Mesothelial cell of epicardium (in vitro differentiated cells): ENCODE results near the gene CTNNB1. TPM values are rescaled to one million over a fixed set of nuclear protein-coding genes. Genes with fewer than 3 reads are reported as not detected.
"Not testable (repeated sequence)": the region's sequence is repeated elsewhere in the genome, so short reads cannot be mapped to it uniquely, and the experiment has no call there.

ENCODE experiments used
- DNase-seq, 2 experiments: peaks; one replicate each; pipeline ENCODE4 v3.0.0; 2021; ENCODE audit warnings: low spot score in 2 of 2; ENCODE audit not compliant: unreplicated experiment in 2 of 2
- H3K27ac Mint-ChIP-seq: 2 replicates; pipeline ENCODE4 v1.8.0; 2021; ENCODE audit warnings: mixed read lengths
- H3K27me3 Mint-ChIP-seq: 2 replicates; pipeline ENCODE4 v1.8.0; 2021; ENCODE audit warnings: low read depth, mixed read lengths
- H3K36me3 Mint-ChIP-seq: 2 replicates; pipeline ENCODE4 v1.8.0; 2021; ENCODE audit warnings: mixed read lengths
- H3K4me1 Mint-ChIP-seq: 2 replicates; pipeline ENCODE4 v1.8.0; 2021; ENCODE audit warnings: mixed read lengths
- H3K4me3 Mint-ChIP-seq: 2 replicates; pipeline ENCODE4 v1.8.0; 2021; ENCODE audit warnings: mild to moderate bottlenecking, moderate library complexity, mixed read lengths
- H3K9me3 Mint-ChIP-seq: 2 replicates; pipeline ENCODE4 v1.8.0; 2021; ENCODE audit warnings: mixed read lengths
- CTCF ChIP-seq: fragments of 200-600 bp; sonication (generic); IDR thresholded peaks from one replicate; pipeline ENCODE4 v1.5.0; 2021; ENCODE audit warnings: antibody characterized with exemption; ENCODE audit not compliant: unreplicated experiment
- total RNA-seq: library from RNA; stranded (reverse); gene quantifications from 3 replicates; pipeline ENCODE4 v1.2.1, GENCODE V29; 2021

Gene CTNNB1
- total RNA-seq, 1 donor from 2014 or later: 545 TPM

- Mint-ChIP-seq H3K9me3 (peaks cover 13% of the 10 kb centered on the region), H3K27ac (no peak overlapping the region), H3K27me3 (no peaks in the 10 kb centered on the region), H3K4me3 (no peak overlapping the region), H3K4me1 (no peaks in the 10 kb centered on the region), H3K36me3 (peaks cover 6% of the 10 kb centered on the region)
- DNase-seq: no peak
- no peak for TF ChIP-seq CTCF
Measured at GRCh38 chr3:41267975-41268640, 68.8 kb downstream of the CTNNB1 start.

GRCh38 chr3:41272667-41273066 lies 73.4 kb downstream of the CTNNB1 start:
- H3K9me3 Mint-ChIP-seq: peaks cover 36% of the 10 kb centered on the region
- no peak overlapping the region for H3K27ac Mint-ChIP-seq
- H3K27me3 Mint-ChIP-seq: no peaks in the 10 kb centered on the region
- no peak for TF ChIP-seq CTCF
- H3K4me1 Mint-ChIP-seq: peaks cover 7% of the 10 kb centered on the region
- no peak for DNase-seq
- no peak overlapping the region for H3K4me3 Mint-ChIP-seq
- H3K36me3 Mint-ChIP-seq: peaks cover 18% of the 10 kb centered on the region

- no peak overlapping the region for H3K4me3 Mint-ChIP-seq
- H3K4me1 Mint-ChIP-seq: peaks cover 7% of the 10 kb centered on the region
- no peak overlapping the region for H3K27ac Mint-ChIP-seq
- no peak for DNase-seq
- no peak for TF ChIP-seq CTCF
- peaks cover 39% of the 10 kb centered on the region for H3K9me3 Mint-ChIP-seq
- no peaks in the 10 kb centered on the region for H3K27me3 Mint-ChIP-seq
- H3K36me3 Mint-ChIP-seq: peaks cover 18% of the 10 kb centered on the region
Measured at GRCh38 chr3:41274944-41275668, 75.8 kb downstream of the CTNNB1 start.

DNA sequence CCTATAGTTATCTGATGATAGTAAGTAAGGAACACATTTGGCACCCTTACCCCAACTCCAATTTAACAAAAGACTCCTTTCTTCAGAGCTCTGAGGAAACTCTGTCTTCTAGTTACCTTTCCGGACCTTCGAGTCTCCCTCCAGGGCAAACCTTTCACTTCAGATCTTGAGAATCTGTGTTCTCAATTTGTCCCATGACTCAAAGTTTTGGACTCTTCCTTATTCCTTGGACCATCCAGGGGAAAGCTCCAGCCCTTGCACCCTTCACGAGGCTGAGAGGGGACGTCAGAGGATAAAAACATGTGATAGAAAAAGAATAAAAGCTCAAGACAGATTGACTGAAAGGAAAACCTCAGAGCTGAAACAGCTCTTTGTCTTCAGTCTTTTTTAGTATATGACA lies 76.9 kb downstream of the CTNNB1 start:
- H3K9me3 Mint-ChIP-seq: peaks cover 39% of the 10 kb centered on the region
- peaks cover 7% of the 10 kb centered on the region for H3K4me1 Mint-ChIP-seq
- peaks cover 18% of the 10 kb centered on the region for H3K36me3 Mint-ChIP-seq
- no peak overlapping the region for H3K27ac Mint-ChIP-seq
- TF ChIP-seq CTCF: no peak
- DNase-seq: no peak
- H3K4me3 Mint-ChIP-seq: no peak overlapping the region
- H3K27me3 Mint-ChIP-seq: no peaks in the 10 kb centered on the region

DNA sequence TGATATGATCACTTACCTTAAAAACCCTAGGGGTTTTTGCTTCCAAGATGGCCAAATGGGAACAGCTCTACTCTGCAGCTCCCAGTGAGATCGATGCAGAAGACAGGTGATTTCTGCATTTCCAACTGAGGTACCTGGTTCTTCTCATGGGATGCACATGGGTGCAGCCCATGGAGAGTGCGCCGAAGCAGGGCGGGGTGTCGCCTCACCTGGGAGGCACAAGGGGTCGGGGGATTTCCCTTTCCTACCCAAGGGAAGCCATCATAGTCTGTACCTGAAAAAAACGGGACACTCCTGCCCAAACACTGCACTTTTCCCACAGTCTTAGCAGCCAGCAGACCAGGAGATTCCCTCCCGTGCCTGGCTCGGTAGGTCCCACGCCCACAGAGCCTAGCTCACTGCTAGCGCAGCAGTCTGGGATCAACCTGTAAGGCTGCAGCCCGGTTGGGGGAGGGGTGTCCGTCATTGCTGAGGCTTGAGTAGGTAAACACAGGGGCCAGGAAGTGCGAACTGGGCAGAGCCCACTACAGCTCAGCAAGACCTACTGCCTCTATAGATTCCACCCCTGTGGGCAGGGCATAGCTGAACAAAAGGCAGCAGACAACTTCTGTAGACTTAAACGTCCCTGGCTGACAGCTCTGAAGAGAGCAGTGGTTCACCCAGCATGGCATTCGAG lies 78.6 kb downstream of the CTNNB1 start:
- Mint-ChIP-seq H3K27ac (no peak overlapping the region), H3K27me3 (no peaks in the 10 kb centered on the region), H3K9me3 (peaks cover 32% of the 10 kb centered on the region), H3K36me3 (peaks cover 14% of the 10 kb centered on the region), H3K4me3 (no peak overlapping the region), H3K4me1 (peaks cover 7% of the 10 kb centered on the region)
- DNase-seq: no peak
- no peak for TF ChIP-seq CTCF

- not testable (repeated sequence) for H3K4me1 Mint-ChIP-seq, H3K36me3 Mint-ChIP-seq, H3K27me3 Mint-ChIP-seq, DNase-seq, H3K27ac Mint-ChIP-seq, H3K4me3 Mint-ChIP-seq
- H3K9me3 Mint-ChIP-seq: peaks cover 22% of the 10 kb centered on the region
Measured at GRCh38 chr3:41284934-41285333, 85.6 kb downstream of the CTNNB1 start.
